H1 (cell line): ENCODE results near the gene VN1R2. TPM values are rescaled to one million over a fixed set of nuclear protein-coding genes. Genes with fewer than 3 reads are reported as not detected.

Experiments used
- CTCF ChIA-PET: fragments of 300-600 bp; sonication (Branson Sonifier 250); formaldehyde crosslinking; loops from one replicate; lab custom pipeline; 2021; ENCODE audit not compliant: partially characterized antibody; lab: Charles Lee
- POLR2A ChIA-PET: fragments of 300-600 bp; sonication (Branson Sonifier 250); formaldehyde crosslinking; loops from one replicate; lab custom pipeline; 2021; ENCODE audit warnings: inconsistent platforms; ENCODE audit not compliant: partially characterized antibody; lab: Charles Lee
- DNase-seq, 2 experiments: peaks; one replicate each; pipeline versions ENCODE4 v3.0.0 to v3.0.0-alpha.2; 2010 to 2022; ENCODE audit warnings: low spot score in 2 of 2, low read depth in 1 of 2, mixed read lengths in 1 of 2
- FAIRE-seq: peaks from 2 replicates; lab custom pipeline; 2011; peaks lifted over from hg19 to GRCh38; lab: Jason Lieb, UNC
- H2AFZ ChIP-seq: 2 replicates; pipeline ENCODE4 v1.8.1; 2012; ENCODE audit warnings: low read length, inconsistent platforms
- H2AK5ac ChIP-seq: 2 replicates; pipeline ENCODE4 v1.6.1; 2013; ENCODE audit warnings: low read depth, low read length
- H2BK120ac ChIP-seq: replicated peaks from 2 replicates; pipeline ENCODE3; 2013; ENCODE audit warnings: low read depth, low read length, inconsistent platforms
- H2BK12ac ChIP-seq: 2 replicates; pipeline ENCODE4 v1.6.1; 2013; ENCODE audit warnings: low read depth, low read length
- H2BK15ac ChIP-seq: 2 replicates; pipeline ENCODE4 v1.6.1; 2013; ENCODE audit warnings: low read length
- H2BK20ac ChIP-seq: 2 replicates; pipeline ENCODE4 v1.6.1; 2013; ENCODE audit warnings: low read length
- H2BK5ac ChIP-seq: 2 replicates; pipeline ENCODE4 v1.6.1; 2013; ENCODE audit warnings: low read depth, low read length
- H3K14ac ChIP-seq: 2 replicates; pipeline ENCODE4 v1.6.1; 2013; ENCODE audit warnings: inconsistent platforms; ENCODE audit not compliant: insufficient read length
- H3K18ac ChIP-seq: 2 replicates; pipeline ENCODE4 v1.6.1; 2013; ENCODE audit warnings: low read length; ENCODE audit errors: extremely low read depth
- H3K23ac ChIP-seq: 2 replicates; pipeline ENCODE4 v1.6.1; 2013; ENCODE audit warnings: inconsistent platforms; ENCODE audit not compliant: insufficient read length
- H3K23me2 ChIP-seq: 2 replicates; pipeline ENCODE4 v1.6.1; 2013; ENCODE audit warnings: low read depth, low read length
- H3K27ac ChIP-seq: 2 replicates; pipeline ENCODE4 v1.6.1; 2011; ENCODE audit warnings: low read depth, low read length, inconsistent platforms
- H3K27me3 ChIP-seq, 4 experiments: replicated peaks in 1 of 4; 1 replicate in 1 of 4; 2 replicates in 3 of 4; pipeline versions ENCODE4 v1.6.1 to v1.8.1; 2011 to 2013; ENCODE audit warnings: low read length in 3 of 4, mild to moderate bottlenecking in 3 of 4, inconsistent platforms in 2 of 4, mixed read lengths in 2 of 4, moderate library complexity in 1 of 4; ENCODE audit not compliant: control insufficient read depth in 3 of 4, insufficient read depth in 3 of 4; ENCODE audit errors: extremely low read depth in 1 of 4
- H3K36me3 ChIP-seq, 4 experiments: 2 replicates each; pipeline versions ENCODE4 v1.6.1 to v1.8.1; 2011 to 2013; ENCODE audit warnings: mild to moderate bottlenecking in 4 of 4, low read length in 3 of 4, moderate library complexity in 2 of 4, control low read depth in 1 of 4, inconsistent platforms in 1 of 4; ENCODE audit not compliant: insufficient read depth in 4 of 4, control insufficient read depth in 2 of 4
- H3K4ac ChIP-seq: replicated peaks from 2 replicates; pipeline ENCODE3; 2013; ENCODE audit warnings: low read length, low read depth, mixed read lengths, inconsistent platforms; ENCODE audit not compliant: insufficient read length
- H3K4me1 ChIP-seq, 4 experiments: replicated peaks in 1 of 4; 1 replicate in 1 of 4; 2 replicates in 3 of 4; pipeline versions ENCODE4 v1.6.1 to v1.8.1; 2011 to 2013; ENCODE audit warnings: low read length in 3 of 4, inconsistent platforms in 2 of 4, mixed read lengths in 1 of 4; ENCODE audit not compliant: insufficient read depth in 4 of 4, control insufficient read depth in 3 of 4
- H3K4me2 ChIP-seq, 2 experiments: 2 replicates each; pipeline versions ENCODE4 v1.6.1 to v1.8.1; 2011 to 2013; ENCODE audit warnings: low read depth in 2 of 2, low read length in 2 of 2, control low read depth in 1 of 2, inconsistent platforms in 1 of 2, mild to moderate bottlenecking in 1 of 2; ENCODE audit not compliant: insufficient read depth in 1 of 2
- H3K4me3 ChIP-seq, 4 experiments: fragments of 200-600, 300-600 bp in 1 of 4; sonication (generic), shearing (Covaris generic), sonication (Bioruptor Twin) in 1 of 4; 2 replicates each; pipeline versions ENCODE4 v1.5.1 to v1.8.1; 2011 to 2016; ENCODE audit warnings: low read length in 4 of 4, low read depth in 3 of 4, control low read depth in 2 of 4, inconsistent platforms in 2 of 4, mild to moderate bottlenecking in 2 of 4, mixed read lengths in 1 of 4, moderate library complexity in 1 of 4; ENCODE audit not compliant: insufficient read depth in 2 of 4; ENCODE audit errors: extremely low read depth in 1 of 4
- H3K56ac ChIP-seq: replicated peaks from 2 replicates; pipeline ENCODE3; 2013; ENCODE audit warnings: low read depth, mild to moderate bottlenecking, mixed read lengths, low read length, inconsistent platforms; ENCODE audit not compliant: insufficient read length
- H3K79me1 ChIP-seq: 2 replicates; pipeline ENCODE4 v1.6.1; 2013; ENCODE audit warnings: low read depth, low read length, control low read depth
- H3K79me2 ChIP-seq, 2 experiments: 2 replicates each; pipeline versions ENCODE4 v1.6.1 to v1.8.1; 2012 to 2013; ENCODE audit warnings: low read length in 2 of 2, mild to moderate bottlenecking in 2 of 2, inconsistent platforms in 1 of 2; ENCODE audit not compliant: insufficient read depth in 2 of 2, control insufficient read depth in 1 of 2
- H3K9ac ChIP-seq, 4 experiments: replicated peaks in 1 of 4; 1 replicate in 1 of 4; 2 replicates in 3 of 4; pipeline versions ENCODE4 v1.6.1 to v1.8.1; 2011 to 2013; ENCODE audit warnings: low read depth in 3 of 4, low read length in 3 of 4, control low read depth in 2 of 4, mild to moderate bottlenecking in 2 of 4, moderate library complexity in 2 of 4, inconsistent platforms in 1 of 4; ENCODE audit errors: extremely low read depth in 1 of 4
- H3K9me3 ChIP-seq, 2 experiments: 2 replicates each; pipeline versions ENCODE4 v1.6.1 to v1.8.1; 2012 to 2013; ENCODE audit warnings: mild to moderate bottlenecking in 2 of 2, moderate library complexity in 2 of 2, control low read depth in 1 of 2, inconsistent platforms in 1 of 2, low read depth in 1 of 2, low read length in 1 of 2, mixed read lengths in 1 of 2; ENCODE audit not compliant: insufficient read depth in 2 of 2
- H4K20me1 ChIP-seq, 2 experiments: replicated peaks in 1 of 2; 2 replicates each; pipeline versions ENCODE3 to v1.8.1; 2011 to 2013; ENCODE audit warnings: inconsistent platforms in 2 of 2, low read length in 2 of 2, mild to moderate bottlenecking in 1 of 2; ENCODE audit not compliant: insufficient read depth in 2 of 2, control insufficient read depth in 1 of 2
- H4K5ac ChIP-seq: 2 replicates; pipeline ENCODE4 v1.6.1; 2013; ENCODE audit warnings: low read length, low read depth, mixed read lengths, inconsistent platforms; ENCODE audit not compliant: insufficient read length
- H4K8ac ChIP-seq: 2 replicates; pipeline ENCODE4 v1.8.0; 2013; ENCODE audit warnings: mild to moderate bottlenecking, moderate library complexity, low read length, inconsistent platforms; ENCODE audit not compliant: insufficient read depth; ENCODE audit errors: extremely low read depth
- H4K91ac ChIP-seq: replicated peaks from 2 replicates; pipeline ENCODE3; 2013; ENCODE audit warnings: low read length, mixed read lengths, inconsistent platforms; ENCODE audit not compliant: insufficient read length
- BACH1 ChIP-seq: IDR thresholded peaks from 2 replicates; pipeline ENCODE4 v1.6.1; 2012; ENCODE audit warnings: low read length, improper control_type of control experiment
- BCL11A ChIP-seq, 2 experiments: IDR thresholded peaks; one replicate each; pipeline ENCODE4 v1.6.1; 2011; ENCODE audit warnings: low read depth in 2 of 2, low read length in 2 of 2, mild to moderate bottlenecking in 2 of 2
- CEBPB ChIP-seq: IDR thresholded peaks from 2 replicates; pipeline ENCODE4 v1.6.1; 2012; ENCODE audit warnings: low read depth, low read length
- EGR1 ChIP-seq: IDR thresholded peaks from 2 replicates; pipeline ENCODE4 v1.6.1; 2011; ENCODE audit warnings: low read depth, low read length, borderline replicate concordance
- HDAC2 ChIP-seq, 2 experiments: fragments of 300-600 bp in 1 of 2; sonication (generic) in 1 of 2; IDR thresholded peaks; 2 replicates each; pipeline ENCODE4 v1.6.1; 2011 to 2012; ENCODE audit warnings: low read depth in 2 of 2, low read length in 2 of 2, mild to moderate bottlenecking in 2 of 2, moderate library complexity in 2 of 2, borderline replicate concordance in 1 of 2, inconsistent platforms in 1 of 2
- JUND ChIP-seq: IDR thresholded peaks from 2 replicates; pipeline ENCODE4 v1.6.1; 2011; ENCODE audit warnings: mild to moderate bottlenecking, improper control_type of control experiment, low read length
- KDM5A ChIP-seq: fragments of 200-600 bp; IDR thresholded peaks from 2 replicates; pipeline ENCODE4 v1.7.1; 2012; ENCODE audit warnings: mild to moderate bottlenecking, low read length, inconsistent platforms, mixed read lengths
- SIN3A ChIP-seq, 2 experiments: IDR thresholded peaks in 1 of 2; conservative IDR thresholded peaks in 1 of 2; 2 replicates each; pipeline ENCODE4 v1.6.1; 2011 to 2012; ENCODE audit warnings: low read length in 2 of 2, improper control_type of control experiment in 1 of 2, low read depth in 1 of 2, mild to moderate bottlenecking in 1 of 2
- SIRT6 ChIP-seq: IDR thresholded peaks from one replicate; pipeline ENCODE4 v1.7.1; 2012; ENCODE audit warnings: low read length, inconsistent platforms
- SP2 ChIP-seq: IDR thresholded peaks from 2 replicates; pipeline ENCODE4 v1.6.1; 2012; ENCODE audit warnings: mild to moderate bottlenecking, low read length, inconsistent platforms
- SUZ12 ChIP-seq: fragments of 200-600 bp; sonication (generic); IDR thresholded peaks from 2 replicates; pipeline ENCODE4 v1.6.1; 2012; ENCODE audit warnings: mild to moderate bottlenecking, inconsistent platforms, low read length, moderate library complexity, mixed read lengths
- WGBS, 2 experiments: shearing (Covaris generic) in 1 of 2; methylation state at CpG; one replicate each; pipeline versions ENCODE4 v1.1.6 to v1.1.7; 2013 to 2015; ENCODE audit warnings: low lambda C conversion rate in 2 of 2, mixed read lengths in 2 of 2, inconsistent platforms in 1 of 2, low coverage in 1 of 2, missing lambda C conversion rate in 1 of 2; ENCODE audit not compliant: insufficient replicate concordance in 2 of 2, insufficient coverage in 1 of 2, insufficient read length in 1 of 2; ENCODE audit errors: extremely low coverage in 1 of 2, missing lambda C conversion rate in 1 of 2; 5-methylcytosine and 5-hydroxymethylcytosine counted together
- polyA plus RNA-seq, 7 experiments: library from polyadenylated mRNA; depleted of rRNA in 3 of 7; stranded (reverse) in 5 of 7; unstranded in 2 of 7; fragments of >200 nt in 5 of 7; fragments of 200-250 nt in 2 of 7; gene quantifications; 1 replicate in 5 of 7; 2 replicates in 1 of 7; 4 replicates in 1 of 7; pipeline versions ENCODE4 v1.2.1 to v1.2.3, GENCODE V29; 2011 to 2013; ENCODE audit warnings: missing spikeins in 2 of 7, mixed read lengths in 2 of 7
- total RNA-seq: library from RNA; stranded (reverse); fragmentation: NEBNext Ultra II Directional; extraction: Animal tissue kit (Norgen Biotek cat#: 25700); gene quantifications from 2 replicates; pipeline ENCODE4 v1.2.1, GENCODE V29; 2021

Gene VN1R2
- total and polyA plus RNA-seq, 2 of the 8 experiments (the other 6 are each of a cell fraction or from before 2014, with no cell fraction given): not detected

GRCh38 chr19:53224606-53225005 lies 33.5 kb upstream of the VN1R2 start:
- no peak overlapping the region for H3K14ac ChIP-seq
- no peak overlapping the region for H3K9ac ChIP-seq
- no peak overlapping the region for H3K23ac ChIP-seq
- H3K18ac ChIP-seq: no peak overlapping the region
- H2AFZ ChIP-seq: no peak overlapping the region
- no peak overlapping the region for H2BK12ac ChIP-seq
- no peak overlapping the region for H3K4me3 ChIP-seq
- H4K91ac ChIP-seq: no peak overlapping the region
- no peaks in the 10 kb centered on the region for H3K4me1 ChIP-seq
- H2BK120ac ChIP-seq: no peak overlapping the region
- ChIA-PET POLR2A (no interaction called here), CTCF (interaction anchor here (1.6 kb wide), 1 partner anchor 29 kb away, joined by 4 read pairs; no protein-coding TSS in a partner anchor)
- no peaks in the 10 kb centered on the region for H3K27me3 ChIP-seq
- no peak overlapping the region for H3K4me2 ChIP-seq
- H3K9me3 ChIP-seq: peaks cover 22 to 69% of the 10 kb centered on the region in 2 experiments
- FAIRE-seq: no peak
- no peaks in the 10 kb centered on the region for H3K23me2 ChIP-seq
- no peak overlapping the region for H4K5ac ChIP-seq
- DNase-seq: no peak
- H3K79me1 ChIP-seq: no peaks in the 10 kb centered on the region
- no peaks in the 10 kb centered on the region; a peak in 1 of 8 replicates for H3K36me3 ChIP-seq
- H4K20me1 ChIP-seq: no peaks in the 10 kb centered on the region
- H2AK5ac ChIP-seq: no peak overlapping the region
- H2BK15ac ChIP-seq: no peak overlapping the region
- H2BK20ac ChIP-seq: no peak overlapping the region
- H2BK5ac ChIP-seq: no peak overlapping the region
- H3K56ac ChIP-seq: no peak overlapping the region
- no peak overlapping the region for H3K27ac ChIP-seq
- no peak overlapping the region for H4K8ac ChIP-seq
- no peaks in the 10 kb centered on the region for H3K79me2 ChIP-seq
- 88% methylated on average over 15 of the region's 20 CpGs; no CpG with 5 or more reads in 1 of the 2 experiments for WGBS, 2 experiments
- no peak overlapping the region for H3K4ac ChIP-seq
- no peak for TF ChIP-seq SUZ12
- no peak for TF ChIP-seq BCL11A (IDR thresholded peaks at IDR 0.05; ENCODE audit: low read depth in 2 of 2, low read length in 2 of 2)
- no peak for TF ChIP-seq SP2
- no peak for TF ChIP-seq SIN3A (conservative IDR thresholded peaks at IDR 0.05 in 1 of 2, IDR thresholded peaks at IDR 0.05 in 1 of 2; ENCODE audit: low read depth in 1 of 2, low read length in 2 of 2)
- TF ChIP-seq KDM5A: no peak
- TF ChIP-seq SIRT6: no peak
- TF ChIP-seq BACH1: no peak
- no peak for TF ChIP-seq JUND
- no peak for TF ChIP-seq HDAC2 (IDR thresholded peaks at IDR 0.05; ENCODE audit: borderline replicate concordance in 1 of 2, low read depth in 2 of 2, low read length in 2 of 2)
- TF ChIP-seq EGR1: no peak
- no peak for TF ChIP-seq CEBPB
